Testis (tissue), 3 donors: Measurements from ENCODE around the gene TOP3A. TPM values are rescaled to one million over a fixed set of nuclear protein-coding genes. Genes with fewer than 3 reads are reported as not detected.

Source experiments
- DNase-seq: peaks from one replicate; pipeline ENCODE4 v3.0.0-alpha.2; 2019
- H3K27ac ChIP-seq, 2 donors: fragments of 200-600 bp; sonication (generic); one replicate each; pipeline ENCODE4 v1.5.1; 2019
- H3K27me3 ChIP-seq: fragments of 200-600 bp; sonication (generic); one replicate; pipeline ENCODE4 v1.5.1; 2019
- H3K36me3 ChIP-seq: fragments of 200-600 bp; sonication (generic); one replicate; pipeline ENCODE4 v1.5.1; 2017; ENCODE audit warnings: low read depth; ENCODE audit errors: missing control alignments
- H3K4me1 ChIP-seq: fragments of 200-600 bp; sonication (generic); one replicate; pipeline ENCODE4 v1.5.1; 2019
- H3K4me3 ChIP-seq, 2 donors: fragments of 200-600 bp; sonication (generic); one replicate each; pipeline ENCODE4 v1.5.1; 2017 to 2019
- H3K9me3 ChIP-seq: fragments of 200-600 bp; sonication (generic); one replicate; pipeline ENCODE4 v1.5.1; 2017
- CTCF ChIP-seq, 3 experiments: fragments of 450-650 bp in 2 of 3; fragments of 200-600 bp in 1 of 3; sonication (generic) in 1 of 3; IDR thresholded peaks; one replicate each; pipeline ENCODE4 v1.5.1; 2016 to 2019; ENCODE audit warnings: antibody characterized with exemption in 3 of 3, mild to moderate bottlenecking in 2 of 3, moderate library complexity in 1 of 3
- POLR2A ChIP-seq: fragments of 450-650 bp; IDR thresholded peaks from one replicate; pipeline ENCODE4 v1.6.1; 2017; ENCODE audit warnings: antibody characterized with exemption, mild to moderate bottlenecking, moderate library complexity
- WGBS, 2 donors: methylation state at CpG; one replicate each; pipeline ENCODE4 v1.1.5; 2018; 5-methylcytosine and 5-hydroxymethylcytosine counted together
- intact Hi-C: fragments of 100-400 bp; cut with DNase I; formaldehyde crosslinking; loops from one replicate; pipeline ENCODE4 v1.15.1; 2023; ENCODE audit warnings: low total_unique reads
- polyA plus RNA-seq: library from polyadenylated mRNA; stranded (reverse); fragments of 350-450 nt; fragmentation: Illumina TruSeq; extraction: RNeasy Lipid Tissue Mini Kit (QIAGEN cat#74804); gene quantifications from one replicate; pipeline ENCODE4 v1.2.3, GENCODE V29; 2014; ENCODE audit warnings: low read depth, low replicate concordance; ENCODE audit not compliant: insufficient read depth
- total RNA-seq, 2 donors: library from RNA; depleted of rRNA; stranded (reverse); fragments of >200 nt; gene quantifications; one replicate each; pipeline ENCODE4 v1.2.3, GENCODE V29; 2016

The TOP3A gene
- total and polyA plus RNA-seq, 3 donors from 2014 or later = 34.0 to 97.9 (median 56.9) TPM

GRCh38 chr17:18248811-18249210 is 66.0 kb downstream of the TOP3A start:
- WGBS, 2 donors = 92% methylated on average over 6 to 7 of the region's 7 CpGs
- no peak for TF ChIP-seq POLR2A
- TF ChIP-seq CTCF (IDR thresholded peaks at IDR 0.05) = no peak
- intact Hi-C loops = no loop called here
- no peak overlapping the region for H3K27ac ChIP-seq
- H3K9me3 ChIP-seq = no peaks in the 10 kb centered on the region
- H3K36me3 ChIP-seq = no peaks in the 10 kb centered on the region
- no peaks in the 10 kb centered on the region for H3K27me3 ChIP-seq
- no peak for DNase-seq
- no peak overlapping the region for H3K4me3 ChIP-seq
- peaks cover 26% of the 10 kb centered on the region for H3K4me1 ChIP-seq

GRCh38 chr17:18248300-18248731 is 66.5 kb downstream of the TOP3A start:
- Histone ChIP-seq H3K4me3 (no peak overlapping the region), H3K9me3 (no peaks in the 10 kb centered on the region), H3K27ac (peak overlapping the region; percentile 27 to 39), H3K27me3 (no peaks in the 10 kb centered on the region), H3K4me1 (peaks cover 26% of the 10 kb centered on the region), H3K36me3 (no peaks in the 10 kb centered on the region)
- intact Hi-C loops = no loop called here
- DNase-seq = peak; percentile 66
- peak; percentile 56 to 69 (median 63) for TF ChIP-seq CTCF (IDR thresholded peaks at IDR 0.05)
- TF ChIP-seq POLR2A = no peak
- 24 to 31% methylated on average over 7 to 9 of the region's 9 CpGs for WGBS, 2 donors

- H3K36me3 ChIP-seq = no peaks in the 10 kb centered on the region
- H3K4me1 ChIP-seq = peaks cover 26% of the 10 kb centered on the region
- peak; percentile 72 for DNase-seq
- TF ChIP-seq POLR2A = no peak
- no peak for TF ChIP-seq CTCF (IDR thresholded peaks at IDR 0.05)
- 19 to 26% methylated on average over 30 of the region's 30 CpGs for WGBS, 2 donors
- peak overlapping the region; percentile 31 to 56 for H3K27ac ChIP-seq
- H3K4me3 ChIP-seq = peak overlapping the region in 1 of 2 donors; percentile 36
- H3K9me3 ChIP-seq = no peaks in the 10 kb centered on the region
- H3K27me3 ChIP-seq = no peaks in the 10 kb centered on the region
- intact Hi-C loops = no loop called here
These were observed 67.2 kb downstream of the TOP3A start for GRCh38 chr17:18247613-18248001.

- peak; percentile 90 for DNase-seq
- TF ChIP-seq CTCF (IDR thresholded peaks at IDR 0.05) = no peak
- TF ChIP-seq POLR2A = no peak
- peak overlapping the region; percentile 31 to 56 for H3K27ac ChIP-seq
- intact Hi-C loops = no loop called here
- H3K27me3 ChIP-seq = no peaks in the 10 kb centered on the region
- 26 to 41% methylated on average over 38 to 40 of the region's 46 CpGs for WGBS, 2 donors
- no peaks in the 10 kb centered on the region for H3K36me3 ChIP-seq
- H3K4me1 ChIP-seq = peaks cover 26% of the 10 kb centered on the region
- peak overlapping the region; percentile 6 to 36 for H3K4me3 ChIP-seq
- H3K9me3 ChIP-seq = no peaks in the 10 kb centered on the region
These were observed 67.7 kb downstream of the TOP3A start for GRCh38 chr17:18246880-18247612.
